IMR-90 (cell line): ENCODE results near the gene GRIFIN. TPM values are rescaled to one million over a fixed set of nuclear protein-coding genes. Genes with fewer than 3 reads are reported as not detected.

Experiments used
- ATAC-seq: fragments of 200-7000 bp; cut with Tn5 transposase; 2 replicates; pipeline ENCODE4 v1.9.1; 2020; ENCODE audit warnings: low read depth, mild to moderate bottlenecking, moderate library complexity
- BruUV-seq: library from RNA; stranded (reverse); fragments of 400-500 nt; replicated peaks from 2 replicates; lab custom pipeline; 2021; lab: Mats Ljungman, UMichigan
- CTCF ChIA-PET: fragments of 300-600 bp; formaldehyde crosslinking; extraction: SDS; loops from one replicate; lab custom pipeline; 2021; ENCODE audit warnings: antibody characterized with exemption; lab: Yijun Ruan, JAX
- POLR2A ChIA-PET: fragments of 300-600 bp; sonication (Branson Sonifier 250); formaldehyde crosslinking; loops from one replicate; lab custom pipeline; 2022; ENCODE audit warnings: antibody characterized with exemption; ENCODE audit not compliant: unreplicated experiment; lab: Charles Lee
- DNase-seq: peaks from one replicate; pipeline ENCODE4 v3.0.0; 2013
- H2AFZ ChIP-seq: replicated peaks from 2 replicates; pipeline ENCODE3; 2013; ENCODE audit warnings: low read length, mild to moderate bottlenecking; ENCODE audit not compliant: poor library complexity
- H2AK5ac ChIP-seq: 2 replicates; pipeline ENCODE4 v1.6.1; 2013; ENCODE audit warnings: low read depth, low read length, inconsistent platforms
- H2AK9ac ChIP-seq: replicated peaks from 2 replicates; pipeline ENCODE3; 2013; ENCODE audit warnings: mild to moderate bottlenecking, low read depth, low read length, moderate library complexity; ENCODE audit not compliant: poor library complexity
- H2BK120ac ChIP-seq: 2 replicates; pipeline ENCODE4 v1.6.1; 2013; ENCODE audit warnings: low read depth, low read length, inconsistent platforms
- H2BK15ac ChIP-seq: 3 replicates; pipeline ENCODE4 v1.6.1; 2013; ENCODE audit warnings: low read depth, low read length, inconsistent platforms
- H2BK20ac ChIP-seq: 2 replicates; pipeline ENCODE4 v1.6.1; 2013; ENCODE audit warnings: low read depth, mild to moderate bottlenecking, inconsistent platforms, low read length, moderate library complexity
- H2BK5ac ChIP-seq: 2 replicates; pipeline ENCODE4 v1.6.1; 2013; ENCODE audit warnings: mild to moderate bottlenecking, low read depth, low read length, inconsistent platforms; ENCODE audit not compliant: poor library complexity, severe bottlenecking
- H3K14ac ChIP-seq: replicated peaks from 2 replicates; pipeline ENCODE4 v1.6.1; 2013; ENCODE audit warnings: low read depth, low read length, inconsistent platforms
- H3K18ac ChIP-seq: 2 replicates; pipeline ENCODE4 v1.6.1; 2013; ENCODE audit warnings: low read depth, low read length, control low read depth
- H3K23ac ChIP-seq: 2 replicates; pipeline ENCODE4 v1.6.1; 2013; ENCODE audit warnings: low read depth, low read length, inconsistent platforms
- H3K27ac ChIP-seq: 2 replicates; pipeline ENCODE4 v1.5.1; 2013; ENCODE audit warnings: mild to moderate bottlenecking, control low read depth, low read length; ENCODE audit not compliant: insufficient read depth
- H3K27me3 ChIP-seq: 2 replicates; pipeline ENCODE4 v1.6.1; 2013; ENCODE audit warnings: low read length; ENCODE audit not compliant: control insufficient read depth, insufficient read depth
- H3K36me3 ChIP-seq: 2 replicates; pipeline ENCODE4 v1.6.1; 2013; ENCODE audit warnings: low read length, mixed read lengths; ENCODE audit not compliant: control insufficient read depth, insufficient read depth
- H3K4ac ChIP-seq: 2 replicates; pipeline ENCODE4 v1.6.1; 2013; ENCODE audit warnings: low read depth, low read length, inconsistent platforms
- H3K4me1 ChIP-seq: 2 replicates; pipeline ENCODE4 v1.6.1; 2013; ENCODE audit warnings: low read length, mixed read lengths; ENCODE audit not compliant: control insufficient read depth, insufficient read depth
- H3K4me2 ChIP-seq: 2 replicates; pipeline ENCODE4 v1.6.1; 2013; ENCODE audit warnings: low read depth, mild to moderate bottlenecking, control low read depth, low read length, moderate library complexity
- H3K4me3 ChIP-seq: 2 replicates; pipeline ENCODE4 v1.5.1; 2013; ENCODE audit warnings: low read depth, mild to moderate bottlenecking, control low read depth, low read length, moderate library complexity; ENCODE audit not compliant: insufficient read depth
- H3K56ac ChIP-seq: 2 replicates; pipeline ENCODE4 v1.6.1; 2013; ENCODE audit warnings: low read length, inconsistent platforms; ENCODE audit not compliant: insufficient read depth; ENCODE audit errors: extremely low read depth
- H3K79me1 ChIP-seq, 2 experiments: 2 replicates each; pipeline ENCODE4 v1.6.1; 2013; ENCODE audit warnings: low read length in 2 of 2, inconsistent platforms in 1 of 2, low read depth in 1 of 2
- H3K9ac ChIP-seq: 2 replicates; pipeline ENCODE4 v1.6.1; 2013; ENCODE audit warnings: low read depth, low read length, control low read depth
- H3K9me1 ChIP-seq: 2 replicates; pipeline ENCODE4 v1.6.1; 2013; ENCODE audit warnings: low read length, inconsistent platforms; ENCODE audit not compliant: insufficient read depth
- H3K9me3 ChIP-seq: 2 replicates; pipeline ENCODE4 v1.6.1; 2013; ENCODE audit warnings: low read length; ENCODE audit not compliant: control insufficient read depth, insufficient read depth
- H4K20me1 ChIP-seq: 2 replicates; pipeline ENCODE4 v1.6.1; 2013; ENCODE audit warnings: low read length, inconsistent platforms; ENCODE audit not compliant: insufficient read depth
- H4K5ac ChIP-seq: 2 replicates; pipeline ENCODE4 v1.6.1; 2013; ENCODE audit warnings: mild to moderate bottlenecking, low read depth, low read length, control low read depth
- H4K8ac ChIP-seq, 2 experiments: 2 replicates each; pipeline ENCODE4 v1.6.1; 2013; ENCODE audit warnings: low read depth in 2 of 2, low read length in 2 of 2, control low read depth in 1 of 2, inconsistent platforms in 1 of 2
- H4K91ac ChIP-seq: 2 replicates; pipeline ENCODE4 v1.6.1; 2013; ENCODE audit warnings: low read depth, low read length, inconsistent platforms; ENCODE audit not compliant: insufficient read depth
- BHLHE40 ChIP-seq: fragments of 150-350 bp; IDR thresholded peaks from 2 replicates; pipeline ENCODE4 v1.6.1; 2016; ENCODE audit warnings: mild to moderate bottlenecking, low read depth, low read length
- CEBPB ChIP-seq: IDR thresholded peaks from 2 replicates; pipeline ENCODE4 v1.6.1; 2012; ENCODE audit warnings: low read depth, low read length, improper control_type of control experiment
- CHD1 ChIP-seq: IDR thresholded peaks from 2 replicates; pipeline ENCODE4 v1.6.1; 2012; ENCODE audit warnings: low read depth, low read length, improper control_type of control experiment
- FOS ChIP-seq: fragments of 150-350 bp; IDR thresholded peaks from 2 replicates; pipeline ENCODE4 v1.6.1; 2016; ENCODE audit warnings: low read depth, low read length
- MAFK ChIP-seq: IDR thresholded peaks from 2 replicates; pipeline ENCODE4 v1.6.1; 2012; ENCODE audit warnings: low read depth, low read length, improper control_type of control experiment
- MAZ ChIP-seq: IDR thresholded peaks from 2 replicates; pipeline ENCODE4 v1.6.1; 2012; ENCODE audit warnings: low read depth, mild to moderate bottlenecking, low read length, improper control_type of control experiment, moderate library complexity, borderline replicate concordance
- MXI1 ChIP-seq: IDR thresholded peaks from 2 replicates; pipeline ENCODE4 v1.6.1; 2012; ENCODE audit warnings: low read depth, mild to moderate bottlenecking, low read length, moderate library complexity, borderline replicate concordance
- NFE2L2 ChIP-seq: fragments of 150-350 bp; IDR thresholded peaks from 2 replicates; pipeline ENCODE4 v1.6.1; 2016; ENCODE audit warnings: low read depth, mild to moderate bottlenecking, low read length
- POLR2A ChIP-seq: IDR thresholded peaks from 2 replicates; pipeline ENCODE4 v1.6.1; 2012; ENCODE audit warnings: mild to moderate bottlenecking, low read depth, low read length
- RAD21 ChIP-seq: IDR thresholded peaks from 2 replicates; pipeline ENCODE4 v1.6.1; 2012; ENCODE audit warnings: low read length, improper control_type of control experiment
- RCOR1 ChIP-seq: IDR thresholded peaks from 2 replicates; pipeline ENCODE4 v1.6.1; 2012; ENCODE audit warnings: mild to moderate bottlenecking, low read length, improper control_type of control experiment; ENCODE audit not compliant: insufficient replicate concordance
- RFX5 ChIP-seq: IDR thresholded peaks from 2 replicates; pipeline ENCODE4 v1.8.0; 2012; ENCODE audit warnings: low read depth, mild to moderate bottlenecking, low read length, moderate library complexity
- WGBS, 2 experiments: methylation state at CpG; one replicate each; pipeline versions ENCODE4 v1.1.5 to v1.1.7; 2013; ENCODE audit warnings: missing lambda C conversion rate in 2 of 2; ENCODE audit not compliant: insufficient read length in 1 of 2; ENCODE audit errors: extremely low coverage in 2 of 2; 5-methylcytosine and 5-hydroxymethylcytosine counted together
- dilution Hi-C: fragments of 300-500 bp; cut with HindIII; formaldehyde crosslinking; loops from one replicate; pipeline ENCODE4 v1.14.3; 2018; ENCODE audit warnings: low sequenced_read_pairs; ENCODE audit not compliant: unreplicated experiment
- in situ Hi-C: fragments of 300-500 bp; cut with MboI; formaldehyde crosslinking; loops from 3 replicates; pipeline ENCODE4 v1.14.3; 2019; ENCODE audit warnings: low sequenced_read_pairs, inconsistent platforms, mixed read lengths
- intact Hi-C: fragments of 100-400 bp; cut with micrococcal nuclease; formaldehyde crosslinking; loops from 2 replicates; pipeline ENCODE4 v1.10.0; 2022
- polyA plus RNA-seq, 3 experiments: library from polyadenylated mRNA; depleted of rRNA; stranded (reverse); fragments of >200 nt; gene quantifications; 2 replicates each; pipeline ENCODE4 v1.2.3, GENCODE V29; 2012; ENCODE audit warnings: low replicate concordance in 1 of 3
- total RNA-seq: library from RNA; depleted of rRNA; stranded (reverse); fragments of >200 nt; gene quantifications from 2 replicates; pipeline ENCODE4 v1.2.3, GENCODE V29; 2012
- TF ChIP-seq, protein P1 (sequence below): fragments of 150-350 bp; IDR thresholded peaks from 2 replicates; pipeline ENCODE4 v1.6.1; 2017; ENCODE audit warnings: mild to moderate bottlenecking, antibody characterized with exemption, low read length, low read depth
- TF ChIP-seq, protein P2 (sequence below): conservative IDR thresholded peaks from 2 replicates; pipeline ENCODE4 v1.5.1; 2012; ENCODE audit warnings: mild to moderate bottlenecking, low read depth, low read length, improper control_type of control experiment
- TF ChIP-seq, protein P3 (sequence below): fragments of 150-350 bp; IDR thresholded peaks from 2 replicates; pipeline ENCODE4 v1.6.1; 2016; ENCODE audit warnings: low read depth, mild to moderate bottlenecking, low read length, moderate library complexity, borderline replicate concordance

The GRIFIN gene
- total and polyA plus RNA-seq, 2 of the 4 experiments (the other 2 are of a cell fraction) = not detected

DNA sequence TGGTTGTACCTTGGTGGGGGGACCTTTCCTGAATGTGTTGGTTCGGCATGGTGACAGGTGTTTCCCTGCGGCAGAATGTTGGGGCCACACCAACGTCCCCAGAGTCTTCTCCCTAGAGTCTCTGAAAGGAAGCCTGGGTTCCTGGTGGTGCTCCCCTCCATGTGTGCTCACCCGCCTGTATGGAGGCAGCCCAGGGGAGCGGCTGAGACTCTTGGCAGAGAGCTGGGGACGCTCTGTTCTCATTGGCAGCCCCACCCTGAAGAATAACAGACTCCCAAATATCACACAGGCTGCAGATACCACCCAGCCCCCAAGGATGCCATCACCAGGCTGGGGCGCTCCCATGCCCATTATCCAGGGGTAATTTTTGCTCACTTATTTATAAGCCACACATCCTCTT, 38.0 kb downstream of the GRIFIN start:
- ChIA-PET POLR2A (no interaction called here), CTCF (no interaction called here)
- Histone ChIP-seq H3K56ac (no peak overlapping the region), H3K23ac (no peak overlapping the region), H3K9me1 (0 out of 2 replicates have a peak, but pooled peaks cover 3% of the 10 kb centered on the region), H3K14ac (no peak overlapping the region), H2AK9ac (no peak overlapping the region), H3K9me3 (no peaks in the 10 kb centered on the region), H3K79me1 (no peaks in the 10 kb centered on the region; a peak in 1 of 4 replicates), H4K91ac (no peak overlapping the region), H3K4ac (no peak overlapping the region), H2AK5ac (no peak overlapping the region), H3K27ac (no peak overlapping the region), H3K4me2 (no peak overlapping the region), H2BK120ac (no peak overlapping the region), H4K20me1 (no peaks in the 10 kb centered on the region), H4K5ac (no peak overlapping the region), H3K27me3 (no peaks in the 10 kb centered on the region), H4K8ac (no peak overlapping the region), H3K4me1 (no peaks in the 10 kb centered on the region), H2BK15ac (no peak overlapping the region), H3K4me3 (no peak overlapping the region), H3K9ac (no peak overlapping the region), H2BK20ac (no peak overlapping the region), H3K18ac (no peak overlapping the region), H2BK5ac (no peak overlapping the region), H2AFZ (no peak overlapping the region), H3K36me3 (peaks cover 19% of the 10 kb centered on the region)
- DNase-seq = no peak
- 91% methylated on average over 4 of the region's 7 CpGs; no CpG with 5 or more reads in 1 of the 2 experiments for WGBS, 2 experiments
- in situ Hi-C loops = no loop called here
- intact Hi-C loops = no loop called here
- dilution Hi-C loops = no loop called here
- TF ChIP-seq RFX5 (no peak), MAFK (no peak), POLR2A (no peak), CHD1 (no peak), CEBPB (no peak), NFE2L2 (no peak), BHLHE40 (no peak), RAD21 (no peak), RCOR1 (no peak), FOS (no peak), MAZ (no peak), MXI1 (no peak)
- TF ChIP-seq, protein P1, sequence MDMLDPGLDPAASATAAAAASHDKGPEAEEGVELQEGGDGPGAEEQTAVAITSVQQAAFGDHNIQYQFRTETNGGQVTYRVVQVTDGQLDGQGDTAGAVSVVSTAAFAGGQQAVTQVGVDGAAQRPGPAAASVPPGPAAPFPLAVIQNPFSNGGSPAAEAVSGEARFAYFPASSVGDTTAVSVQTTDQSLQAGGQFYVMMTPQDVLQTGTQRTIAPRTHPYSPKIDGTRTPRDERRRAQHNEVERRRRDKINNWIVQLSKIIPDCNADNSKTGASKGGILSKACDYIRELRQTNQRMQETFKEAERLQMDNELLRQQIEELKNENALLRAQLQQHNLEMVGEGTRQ = no peak
- TF ChIP-seq, protein P2, sequence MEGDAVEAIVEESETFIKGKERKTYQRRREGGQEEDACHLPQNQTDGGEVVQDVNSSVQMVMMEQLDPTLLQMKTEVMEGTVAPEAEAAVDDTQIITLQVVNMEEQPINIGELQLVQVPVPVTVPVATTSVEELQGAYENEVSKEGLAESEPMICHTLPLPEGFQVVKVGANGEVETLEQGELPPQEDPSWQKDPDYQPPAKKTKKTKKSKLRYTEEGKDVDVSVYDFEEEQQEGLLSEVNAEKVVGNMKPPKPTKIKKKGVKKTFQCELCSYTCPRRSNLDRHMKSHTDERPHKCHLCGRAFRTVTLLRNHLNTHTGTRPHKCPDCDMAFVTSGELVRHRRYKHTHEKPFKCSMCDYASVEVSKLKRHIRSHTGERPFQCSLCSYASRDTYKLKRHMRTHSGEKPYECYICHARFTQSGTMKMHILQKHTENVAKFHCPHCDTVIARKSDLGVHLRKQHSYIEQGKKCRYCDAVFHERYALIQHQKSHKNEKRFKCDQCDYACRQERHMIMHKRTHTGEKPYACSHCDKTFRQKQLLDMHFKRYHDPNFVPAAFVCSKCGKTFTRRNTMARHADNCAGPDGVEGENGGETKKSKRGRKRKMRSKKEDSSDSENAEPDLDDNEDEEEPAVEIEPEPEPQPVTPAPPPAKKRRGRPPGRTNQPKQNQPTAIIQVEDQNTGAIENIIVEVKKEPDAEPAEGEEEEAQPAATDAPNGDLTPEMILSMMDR = no peak
- TF ChIP-seq, protein P3, sequence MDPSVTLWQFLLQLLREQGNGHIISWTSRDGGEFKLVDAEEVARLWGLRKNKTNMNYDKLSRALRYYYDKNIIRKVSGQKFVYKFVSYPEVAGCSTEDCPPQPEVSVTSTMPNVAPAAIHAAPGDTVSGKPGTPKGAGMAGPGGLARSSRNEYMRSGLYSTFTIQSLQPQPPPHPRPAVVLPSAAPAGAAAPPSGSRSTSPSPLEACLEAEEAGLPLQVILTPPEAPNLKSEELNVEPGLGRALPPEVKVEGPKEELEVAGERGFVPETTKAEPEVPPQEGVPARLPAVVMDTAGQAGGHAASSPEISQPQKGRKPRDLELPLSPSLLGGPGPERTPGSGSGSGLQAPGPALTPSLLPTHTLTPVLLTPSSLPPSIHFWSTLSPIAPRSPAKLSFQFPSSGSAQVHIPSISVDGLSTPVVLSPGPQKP = no peak
- ATAC-seq = no peak
- no TSS peak for BruUV-seq
